Stimulated activated CD4-positive, alpha-beta T cell treated with anti-CD3 and anti-CD28 coated beads, Interleukin-1b, Interleukin-23, amount 100 ng/mL, for 1 hour (primary cell): Measurements from ENCODE around the gene EMC8.
A peak's percentile ranks its signal among the peaks of the same experiment; 100 is the strongest.
"Not testable (repeated sequence)": the region's sequence is repeated elsewhere in the genome, so short reads cannot be mapped to it uniquely, and the experiment has no call there.

Experiments used
- DNase-seq, 2 donors: peaks; one replicate each; pipeline ENCODE4 v3.0.0-alpha.2; 2020; ENCODE audit warnings: low read depth in 2 of 2

EMC8 gene

GRCh38 chr16:85835227-85835751 lies 35.9 kb upstream of the EMC8 start:
- DNase-seq: no peak

GRCh38 chr16:85834741-85835140 lies 35.4 kb upstream of the EMC8 start:
- no peak for DNase-seq

DNA sequence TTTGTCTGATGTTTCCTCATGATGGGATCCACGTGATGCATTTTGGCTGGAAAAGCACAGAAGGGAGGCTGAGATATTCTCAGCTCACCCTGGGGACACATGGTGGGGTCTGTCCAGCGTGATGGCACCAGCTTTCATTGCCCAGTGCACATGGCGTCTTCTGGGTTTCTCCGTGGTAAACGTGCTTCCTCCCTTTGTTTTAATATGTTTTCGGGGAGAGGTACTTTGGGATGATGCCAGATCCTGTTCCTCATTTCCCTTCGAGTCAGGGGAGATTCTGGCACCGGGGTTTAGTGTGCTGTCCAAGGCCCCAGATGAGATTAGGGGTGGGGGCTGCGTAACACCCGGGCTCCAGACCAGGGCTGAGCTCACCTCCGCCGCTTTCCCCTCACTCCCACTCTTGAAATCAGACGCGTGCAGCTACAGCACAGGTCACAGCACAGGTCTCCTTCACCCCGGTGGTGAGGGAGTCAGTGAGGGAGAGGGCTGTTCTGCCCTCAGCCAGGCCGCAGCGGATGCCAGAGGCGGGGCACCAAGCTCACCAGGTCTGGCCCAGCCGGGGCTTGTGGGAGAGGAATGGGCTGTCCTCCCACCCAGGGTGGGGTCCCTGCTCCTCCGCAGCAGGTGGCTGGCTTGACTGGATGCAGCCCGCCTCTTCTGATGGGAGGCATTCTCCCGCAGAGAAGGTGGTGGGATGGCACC lies 34.0 kb upstream of the EMC8 start:
- DNase-seq: no peak

DNA sequence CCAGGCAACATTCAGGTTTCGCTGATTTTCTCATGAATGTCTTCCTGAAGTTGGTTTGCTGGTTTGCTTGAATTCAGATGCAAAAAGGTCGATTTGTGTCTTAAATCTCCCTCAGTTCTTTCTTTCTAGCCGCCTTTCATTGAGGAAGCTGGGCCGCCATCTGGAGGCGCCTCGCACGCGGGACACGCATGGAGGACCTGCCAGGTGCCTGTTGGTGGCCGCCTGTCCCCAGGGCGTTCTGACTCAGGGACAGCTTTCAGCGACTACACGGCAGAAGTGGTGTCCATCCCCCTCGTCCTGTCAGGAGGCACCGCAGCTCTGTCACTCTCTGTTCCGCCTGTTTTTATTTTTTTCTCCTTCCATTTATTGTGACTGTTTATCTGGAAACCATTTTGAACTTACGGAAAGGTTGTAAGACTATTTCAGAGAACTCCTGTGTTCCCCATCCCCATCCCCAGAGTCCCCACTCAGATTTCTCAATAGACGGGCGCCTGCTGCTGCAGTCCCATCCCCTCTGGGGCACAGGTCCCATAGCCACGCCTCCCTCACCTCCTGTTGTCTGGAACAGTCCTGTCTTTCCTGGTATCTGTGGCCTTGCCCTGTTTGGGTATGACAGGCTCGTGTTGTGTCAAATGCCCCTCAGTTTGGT lies 33.4 kb upstream of the EMC8 start:
- DNase-seq: no peak

GRCh38 chr16:85830821-85831220 lies 31.5 kb upstream of the EMC8 start:
- no peak for DNase-seq

DNA sequence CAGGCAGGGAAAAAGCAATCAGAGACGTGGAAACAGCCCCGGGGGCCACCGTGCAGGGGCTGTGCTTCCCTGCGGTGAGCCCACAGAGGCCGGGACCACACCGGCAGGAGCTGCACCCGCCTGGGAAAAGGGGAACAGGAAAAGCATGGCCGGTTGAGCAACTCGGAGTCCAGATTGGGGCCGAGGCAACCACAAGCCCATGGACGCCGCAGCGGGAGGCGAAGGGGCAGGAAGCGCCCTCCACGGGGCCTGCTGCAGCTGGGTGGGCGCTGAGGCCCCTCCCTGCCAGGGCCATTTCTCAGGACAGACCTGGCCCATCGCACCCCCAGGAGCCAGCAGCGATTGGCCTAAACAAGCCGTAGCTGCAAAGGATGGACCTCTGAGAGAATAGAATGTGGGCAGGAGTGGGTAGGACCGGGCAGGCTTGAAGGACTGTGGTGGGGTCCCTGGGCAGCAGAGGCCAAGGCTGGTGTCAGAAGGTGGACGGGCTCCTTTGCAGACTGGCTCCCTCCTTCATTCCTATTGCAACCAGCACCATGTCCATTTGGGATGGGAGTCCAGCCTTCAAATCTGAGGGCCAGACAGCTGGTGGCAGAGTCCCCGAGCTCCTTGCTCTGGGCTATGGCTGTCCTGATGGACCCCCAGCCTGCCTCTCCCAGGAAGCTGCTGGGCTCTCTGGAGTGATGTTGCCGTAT lies 30.6 kb upstream of the EMC8 start:
- no peak for DNase-seq

DNA sequence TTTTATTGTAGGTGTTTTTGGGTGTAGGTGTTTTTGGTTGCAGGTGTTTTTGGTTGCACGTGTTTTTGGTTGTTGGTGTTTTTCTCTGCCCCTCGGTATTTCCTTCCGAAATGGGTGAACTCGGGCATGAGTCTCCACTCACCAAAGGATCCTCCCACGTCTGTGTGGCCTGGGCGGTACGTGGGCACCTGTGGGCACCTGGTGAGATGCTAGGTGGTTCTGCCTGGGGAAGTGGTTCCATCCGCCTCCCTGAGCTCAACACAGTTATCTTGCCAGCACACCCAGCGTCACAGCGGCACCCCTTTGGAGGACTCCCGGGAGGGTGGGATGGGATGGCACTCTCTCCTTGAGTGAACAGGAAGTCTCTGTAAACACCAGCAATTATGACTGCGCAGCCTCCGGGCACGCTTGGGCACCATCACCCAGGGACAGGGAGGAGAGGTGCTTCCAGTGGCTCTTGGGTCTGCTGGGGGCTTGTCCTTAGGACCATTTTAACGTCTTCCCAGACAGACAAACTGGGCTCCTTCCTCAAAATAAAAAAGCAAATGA lies 29.9 kb upstream of the EMC8 start:
- no peak for DNase-seq

DNA sequence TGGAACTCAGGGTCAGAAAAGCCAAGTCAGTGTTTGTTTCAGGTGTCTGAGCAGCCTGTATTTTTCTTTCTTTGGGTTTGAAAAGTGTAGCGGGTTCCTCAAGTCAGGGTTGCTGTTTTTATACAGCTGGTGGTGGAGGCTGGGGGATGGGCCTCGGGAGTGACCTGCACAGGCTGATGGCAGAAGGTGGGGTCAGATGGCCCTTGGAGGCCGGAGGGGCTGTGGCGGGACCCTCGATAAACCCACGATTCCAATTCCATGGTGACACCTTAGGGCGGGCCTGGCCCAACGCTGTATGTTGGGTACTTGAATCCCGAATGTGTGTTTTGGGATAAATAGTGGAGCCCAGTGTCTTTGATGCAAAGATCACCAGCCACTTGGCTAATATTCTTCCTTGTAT lies 28.8 kb upstream of the EMC8 start:
- no peak for DNase-seq

GRCh38 chr16:85826686-85827247 lies 27.4 kb upstream of the EMC8 start:
- DNase-seq: no peak

- DNase-seq: no peak
These were observed 26.0 kb upstream of the EMC8 start for GRCh38 chr16:85825326-85825725.

DNA sequence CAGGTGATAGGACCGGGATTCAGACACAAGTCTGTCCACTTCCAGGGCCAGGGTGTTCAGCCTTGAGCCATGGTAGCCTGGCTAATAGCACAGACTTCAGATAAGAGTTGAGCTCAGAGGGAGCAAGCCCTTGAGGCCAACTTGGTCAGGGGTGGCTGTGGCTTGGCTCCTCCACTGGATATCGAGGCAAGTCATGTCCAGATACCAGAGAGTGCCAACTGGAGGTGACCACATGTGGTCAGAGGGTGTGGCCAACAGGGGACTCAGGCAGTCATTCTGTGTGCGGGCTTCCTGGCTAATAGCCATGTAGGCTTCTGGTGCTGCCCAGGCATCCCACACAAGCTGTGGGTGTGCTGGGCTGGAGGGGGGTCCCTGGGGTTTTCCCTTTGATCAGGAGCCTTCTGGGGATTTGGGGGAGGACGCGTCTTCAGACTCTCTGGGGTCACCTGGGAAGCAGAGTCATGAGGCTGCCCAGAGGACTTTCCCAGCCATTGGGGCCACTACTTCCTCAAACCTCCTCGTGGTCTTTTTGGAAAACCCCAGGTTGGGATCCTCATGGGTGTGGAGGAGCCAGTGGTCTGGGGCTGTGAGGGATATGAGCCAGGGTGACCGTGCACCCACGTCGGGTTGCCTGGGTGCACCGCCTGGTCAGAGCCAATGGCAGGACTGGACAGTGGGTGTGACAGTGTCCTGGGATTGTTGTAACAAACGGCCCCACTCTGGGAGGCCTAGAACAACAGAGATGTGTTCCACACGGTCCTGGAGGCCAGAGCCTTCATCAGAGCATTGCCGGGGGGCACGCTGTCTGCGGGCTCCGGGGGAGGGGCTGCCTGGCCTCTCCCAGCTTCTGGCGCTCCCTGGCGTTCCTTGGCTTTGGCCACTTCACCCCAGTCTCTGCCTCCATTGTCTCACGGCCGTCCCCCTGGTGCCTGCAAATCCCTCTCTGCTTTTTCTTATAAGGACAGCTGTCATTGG lies 25.1 kb upstream of the EMC8 start:
- no peak for DNase-seq

GRCh38 chr16:85823328-85823920 lies 24.1 kb upstream of the EMC8 start:
- no peak for DNase-seq

- no peak for DNase-seq
These were observed 22.8 kb upstream of the EMC8 start for GRCh38 chr16:85822145-85822544.

DNA sequence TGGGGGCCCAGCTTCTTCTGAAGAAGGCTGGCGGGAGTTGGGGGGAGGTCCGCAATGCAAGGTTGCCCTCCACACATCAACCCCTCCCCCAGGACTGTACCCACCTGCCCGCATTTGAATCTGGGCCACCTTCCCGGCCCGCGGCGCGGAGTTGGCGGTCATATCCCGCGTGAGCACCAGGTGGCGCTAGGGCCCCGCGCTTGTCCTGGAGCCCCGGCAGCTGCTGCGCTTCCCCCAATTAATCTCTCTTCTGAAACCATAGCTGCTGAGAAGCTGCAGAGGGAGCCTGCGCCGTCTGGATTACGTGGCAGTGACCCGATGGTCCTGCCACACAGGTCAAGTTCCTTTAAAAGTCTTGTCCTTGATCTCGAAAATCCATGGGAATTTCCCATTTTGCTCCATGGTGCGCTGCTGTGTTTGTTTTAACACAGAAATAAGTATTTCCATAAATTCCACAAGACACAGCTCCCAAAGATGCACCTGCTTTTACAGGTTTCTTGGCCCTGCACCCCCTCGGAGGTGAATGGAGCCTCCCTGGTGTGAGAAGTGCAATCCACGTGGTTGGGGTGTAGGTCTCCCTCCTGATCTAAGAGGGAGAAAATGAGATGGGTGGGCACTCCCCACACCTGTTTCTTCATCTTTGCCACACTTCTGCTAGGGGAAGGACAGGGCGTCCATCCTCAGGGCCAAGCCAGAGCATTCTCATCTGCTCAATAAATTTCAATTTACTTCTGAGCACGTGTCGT lies 22.2 kb upstream of the EMC8 start:
- peak; percentile 50 to 81 for DNase-seq

DNA sequence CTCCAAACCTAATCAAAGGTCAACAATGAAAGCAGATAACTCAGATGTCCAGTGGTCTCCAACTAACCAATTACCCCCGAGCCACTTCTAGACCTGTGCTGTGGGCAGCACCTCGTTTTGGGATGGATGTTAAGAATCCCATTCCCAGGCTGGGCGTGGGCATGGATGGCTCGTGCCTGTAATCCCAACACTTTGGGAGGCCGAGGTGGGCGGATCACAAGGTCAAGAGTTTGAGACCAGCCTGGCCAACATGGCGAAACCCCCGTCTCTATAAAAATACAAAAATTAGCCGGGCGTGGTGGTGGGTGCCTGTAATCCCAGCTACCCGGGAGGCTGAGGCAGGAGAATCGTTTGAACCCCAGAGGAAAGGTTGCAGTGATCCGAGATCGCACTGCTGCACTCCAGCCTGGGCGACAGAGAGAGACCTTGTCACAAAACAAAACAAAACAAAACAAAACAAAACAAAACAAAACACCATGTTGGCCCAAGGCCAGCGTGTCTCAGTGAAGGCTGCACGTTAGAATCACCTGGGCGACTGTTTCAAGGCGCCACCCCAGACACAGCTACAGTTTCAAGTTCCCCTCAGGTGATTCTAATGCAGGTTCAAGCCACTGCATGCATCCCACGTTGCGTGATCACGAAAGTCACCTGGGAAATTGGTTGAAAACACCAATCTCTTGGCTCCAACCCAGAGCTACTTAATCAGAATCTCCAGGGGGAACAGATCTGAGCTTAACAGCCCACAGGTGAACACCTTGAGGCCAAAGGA lies 21.4 kb upstream of the EMC8 start:
- no peak for DNase-seq

- DNase-seq: no peak
These were observed 20.4 kb upstream of the EMC8 start for GRCh38 chr16:85819771-85820170.

DNA sequence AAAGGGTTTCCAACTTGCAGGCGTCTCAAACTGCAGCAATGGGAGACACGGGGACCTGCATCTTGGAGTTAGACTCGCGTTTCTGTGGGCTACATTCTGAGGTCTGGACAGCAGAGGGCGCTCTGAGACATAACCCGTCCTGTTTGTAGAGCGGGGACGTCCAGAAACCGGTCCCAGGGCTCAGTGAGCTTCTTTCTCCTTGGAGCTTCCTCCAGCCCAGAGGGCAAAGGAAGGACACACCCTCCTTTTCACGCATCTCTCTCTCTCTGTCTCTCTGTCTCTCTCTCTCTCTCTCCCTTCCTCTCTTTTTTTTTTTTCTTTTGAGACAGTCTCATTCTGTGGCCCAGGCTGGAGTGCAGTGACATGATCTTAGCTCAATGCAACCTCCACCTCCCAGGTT lies 19.9 kb upstream of the EMC8 start:
- DNase-seq: peak; percentile 65 to 80

GRCh38 chr16:85817195-85817594 lies 17.9 kb upstream of the EMC8 start:
- not testable (repeated sequence) for DNase-seq

- DNase-seq: no peak
These were observed 16.8 kb upstream of the EMC8 start for GRCh38 chr16:85816159-85816558.
